Measurements from ENCODE around the gene PNPLA5.

- TF ChIP-seq POLR2A (IDR thresholded peaks at IDR 0.05), result no peak
- TF ChIP-seq CTCF (IDR thresholded peaks at IDR 0.05), result no peak
These were observed 37.0 kb downstream of the PNPLA5 start for GRCh38 chr22:43854786-43855271.

Measured in sigmoid colon (tissue), 3 donors.